ENCODE measurements around the gene OFD1.

Gene OFD1

GRCh38 chrX:13797512-13797911, 63.0 kb downstream of the OFD1 start:
- Histone ChIP-seq H3K79me2 (ENCODE audit: control insufficient read depth, low read length) (no peaks in the 10 kb centered on the region), H3F3A (ENCODE audit: control insufficient read depth, insufficient read depth) (no peaks in the 10 kb centered on the region), H3K27ac (ENCODE audit: low read depth, low read length) (no peak overlapping the region), H3K4me1 (ENCODE audit: control insufficient read depth, low read length) (peaks cover 14% of the 10 kb centered on the region), H4K20me1 (ENCODE audit: control insufficient read depth, insufficient read depth, low read depth, low read length) (no peaks in the 10 kb centered on the region), H3K36me3 (ENCODE audit: control insufficient read depth, low read length) (no peaks in the 10 kb centered on the region), H3K9me3 (ENCODE audit: control insufficient read depth, insufficient read depth, low read length) (no peaks in the 10 kb centered on the region), H3K4me3 (ENCODE audit: low read length) (no peak overlapping the region), H3K9me2 (replicated peaks; ENCODE audit: control insufficient read depth, low read length) (no peaks in the 10 kb centered on the region), H3K27me3 (ENCODE audit: control insufficient read depth, low read length) (no peaks in the 10 kb centered on the region), H3K4me2 (ENCODE audit: low read length) (no peak overlapping the region)
- TF ChIP-seq EZH2phosphoT487 (IDR thresholded peaks at IDR 0.05; ENCODE audit: borderline replicate concordance, low read length) = no peak
- TF ChIP-seq CTCF (IDR thresholded peaks at IDR 0.05; ENCODE audit: low read depth, low read length, poor library complexity, severe bottlenecking) = no peak

DNA sequence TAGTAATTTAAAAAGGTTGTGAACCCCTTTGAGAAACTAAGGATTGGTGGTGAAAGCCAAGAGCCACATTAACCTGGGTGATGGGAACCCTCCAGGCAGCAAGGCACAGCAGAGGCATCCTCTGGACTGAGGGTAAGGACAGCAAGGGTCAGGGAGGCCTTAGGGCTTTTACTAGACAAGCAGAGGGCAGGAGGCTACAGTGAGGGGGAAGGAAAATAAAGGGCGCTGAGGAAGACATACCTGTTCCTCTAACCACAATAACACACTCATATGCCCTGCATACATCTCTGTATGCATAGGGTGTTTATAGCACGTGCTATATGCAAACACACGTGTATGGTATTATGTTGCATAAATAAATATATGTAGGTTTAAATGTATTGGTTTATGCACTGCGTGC, 63.6 kb downstream of the OFD1 start:
- H3F3A ChIP-seq (ENCODE audit: control insufficient read depth, insufficient read depth) = no peaks in the 10 kb centered on the region
- TF ChIP-seq EZH2phosphoT487 (IDR thresholded peaks at IDR 0.05; ENCODE audit: borderline replicate concordance, low read length) (no peak), CTCF (IDR thresholded peaks at IDR 0.05; ENCODE audit: low read depth, low read length, poor library complexity, severe bottlenecking) (no peak)
- no peaks in the 10 kb centered on the region for H3K9me2 ChIP-seq (replicated peaks; ENCODE audit: control insufficient read depth, low read length)
- H3K36me3 ChIP-seq (ENCODE audit: control insufficient read depth, low read length) = no peaks in the 10 kb centered on the region
- H3K79me2 ChIP-seq (ENCODE audit: control insufficient read depth, low read length) = no peaks in the 10 kb centered on the region
- H3K9me3 ChIP-seq (ENCODE audit: control insufficient read depth, insufficient read depth, low read length) = no peaks in the 10 kb centered on the region
- H3K4me1 ChIP-seq (ENCODE audit: control insufficient read depth, low read length) = peaks cover 13% of the 10 kb centered on the region
- H3K4me2 ChIP-seq (ENCODE audit: low read length) = no peak overlapping the region
- no peaks in the 10 kb centered on the region for H4K20me1 ChIP-seq (ENCODE audit: control insufficient read depth, insufficient read depth, low read depth, low read length)
- no peak overlapping the region for H3K4me3 ChIP-seq (ENCODE audit: low read length)
- no peak overlapping the region for H3K27ac ChIP-seq (ENCODE audit: low read depth, low read length)
- H3K27me3 ChIP-seq (ENCODE audit: control insufficient read depth, low read length) = no peaks in the 10 kb centered on the region

DNA sequence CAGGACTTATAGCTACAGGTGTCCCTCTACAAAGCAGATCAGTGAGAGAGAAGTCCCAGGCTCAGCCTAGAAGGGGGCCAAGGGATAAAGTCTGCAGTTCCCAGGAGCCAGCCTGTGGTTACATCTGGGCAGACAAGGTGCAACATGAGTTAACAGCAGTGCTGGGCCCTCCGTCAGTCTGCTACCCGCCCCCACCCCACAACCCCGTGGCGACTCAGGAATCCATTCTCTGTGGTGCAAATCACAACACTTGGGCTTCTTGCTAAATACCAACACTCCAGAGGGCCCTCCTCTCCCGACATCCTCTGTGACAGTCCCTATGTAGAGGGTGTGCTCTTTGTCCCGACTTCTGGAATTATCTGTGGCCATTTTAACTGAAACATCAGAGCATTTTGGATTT, 68.6 kb downstream of the OFD1 start:
- H3K9me2 ChIP-seq (replicated peaks; ENCODE audit: control insufficient read depth, low read length) = no peaks in the 10 kb centered on the region
- no peaks in the 10 kb centered on the region for H3K27me3 ChIP-seq (ENCODE audit: control insufficient read depth, low read length)
- TF ChIP-seq EZH2phosphoT487 (IDR thresholded peaks at IDR 0.05; ENCODE audit: borderline replicate concordance, low read length) (no peak), CTCF (IDR thresholded peaks at IDR 0.05; ENCODE audit: low read depth, low read length, poor library complexity, severe bottlenecking) (no peak)
- H3K4me1 ChIP-seq (ENCODE audit: control insufficient read depth, low read length) = no peaks in the 10 kb centered on the region
- H3K4me2 ChIP-seq (ENCODE audit: low read length) = no peak overlapping the region
- H3K4me3 ChIP-seq (ENCODE audit: low read length) = no peak overlapping the region
- no peaks in the 10 kb centered on the region for H3K79me2 ChIP-seq (ENCODE audit: control insufficient read depth, low read length)
- no peaks in the 10 kb centered on the region for H3K36me3 ChIP-seq (ENCODE audit: control insufficient read depth, low read length)
- no peaks in the 10 kb centered on the region for H4K20me1 ChIP-seq (ENCODE audit: control insufficient read depth, insufficient read depth, low read depth, low read length)
- no peaks in the 10 kb centered on the region for H3K9me3 ChIP-seq (ENCODE audit: control insufficient read depth, insufficient read depth, low read length)
- H3K27ac ChIP-seq (ENCODE audit: low read depth, low read length) = no peak overlapping the region
- H3F3A ChIP-seq (ENCODE audit: control insufficient read depth, insufficient read depth) = no peaks in the 10 kb centered on the region

GRCh38 chrX:13805241-13805640, 70.7 kb downstream of the OFD1 start:
- H3K4me3 ChIP-seq (ENCODE audit: low read length) = no peak overlapping the region
- H3K9me2 ChIP-seq (replicated peaks; ENCODE audit: control insufficient read depth, low read length) = no peaks in the 10 kb centered on the region
- no peaks in the 10 kb centered on the region for H3K36me3 ChIP-seq (ENCODE audit: control insufficient read depth, low read length)
- no peaks in the 10 kb centered on the region for H3K27me3 ChIP-seq (ENCODE audit: control insufficient read depth, low read length)
- no peaks in the 10 kb centered on the region for H3K79me2 ChIP-seq (ENCODE audit: control insufficient read depth, low read length)
- no peak overlapping the region for H3K27ac ChIP-seq (ENCODE audit: low read depth, low read length)
- no peaks in the 10 kb centered on the region for H3K9me3 ChIP-seq (ENCODE audit: control insufficient read depth, insufficient read depth, low read length)
- H3K4me1 ChIP-seq (ENCODE audit: control insufficient read depth, low read length) = no peaks in the 10 kb centered on the region
- H3K4me2 ChIP-seq (ENCODE audit: low read length) = no peak overlapping the region
- H4K20me1 ChIP-seq (ENCODE audit: control insufficient read depth, insufficient read depth, low read depth, low read length) = no peaks in the 10 kb centered on the region
- no peak for TF ChIP-seq CTCF (IDR thresholded peaks at IDR 0.05; ENCODE audit: low read depth, low read length, poor library complexity, severe bottlenecking)
- TF ChIP-seq EZH2phosphoT487 (IDR thresholded peaks at IDR 0.05; ENCODE audit: borderline replicate concordance, low read length) = no peak
- H3F3A ChIP-seq (ENCODE audit: control insufficient read depth, insufficient read depth) = no peaks in the 10 kb centered on the region
